Measurements from ENCODE around the gene SMLR1.

The SMLR1 gene

DNA sequence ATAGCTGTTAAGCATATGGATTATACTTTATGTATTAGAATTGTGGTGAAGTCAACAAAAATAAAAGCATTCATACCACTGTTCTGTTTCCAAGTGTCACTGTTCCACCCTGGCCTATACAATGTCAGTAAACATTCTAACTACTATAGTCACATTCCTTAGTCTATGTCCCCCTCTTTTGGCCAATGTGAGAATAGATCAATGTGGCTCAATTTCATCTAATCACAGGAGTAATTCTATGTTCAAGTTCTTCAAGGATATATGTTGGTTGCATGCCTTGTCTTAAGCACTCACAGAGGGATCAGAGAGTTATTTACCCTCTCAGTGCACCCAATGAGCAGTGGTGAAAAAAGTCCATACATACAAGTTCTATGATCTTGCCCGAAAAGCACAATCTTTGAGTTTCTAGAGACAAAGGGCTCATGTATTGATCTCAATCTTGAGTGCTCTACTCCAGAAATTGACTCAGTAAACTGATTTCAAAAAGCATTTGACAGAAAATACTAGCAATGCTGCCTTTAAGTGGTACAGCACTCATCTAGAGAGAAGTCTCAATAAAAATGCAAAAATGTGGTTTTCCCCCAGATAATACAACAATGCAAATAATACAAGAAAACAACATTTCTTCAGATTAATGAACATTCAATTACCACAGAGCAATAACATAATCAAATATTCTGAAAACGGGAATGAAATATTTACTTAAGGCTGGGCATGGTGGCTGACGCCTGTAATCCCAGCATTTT is 16.5 kb downstream of the SMLR1 start:
- TF ChIP-seq, protein P1, sequence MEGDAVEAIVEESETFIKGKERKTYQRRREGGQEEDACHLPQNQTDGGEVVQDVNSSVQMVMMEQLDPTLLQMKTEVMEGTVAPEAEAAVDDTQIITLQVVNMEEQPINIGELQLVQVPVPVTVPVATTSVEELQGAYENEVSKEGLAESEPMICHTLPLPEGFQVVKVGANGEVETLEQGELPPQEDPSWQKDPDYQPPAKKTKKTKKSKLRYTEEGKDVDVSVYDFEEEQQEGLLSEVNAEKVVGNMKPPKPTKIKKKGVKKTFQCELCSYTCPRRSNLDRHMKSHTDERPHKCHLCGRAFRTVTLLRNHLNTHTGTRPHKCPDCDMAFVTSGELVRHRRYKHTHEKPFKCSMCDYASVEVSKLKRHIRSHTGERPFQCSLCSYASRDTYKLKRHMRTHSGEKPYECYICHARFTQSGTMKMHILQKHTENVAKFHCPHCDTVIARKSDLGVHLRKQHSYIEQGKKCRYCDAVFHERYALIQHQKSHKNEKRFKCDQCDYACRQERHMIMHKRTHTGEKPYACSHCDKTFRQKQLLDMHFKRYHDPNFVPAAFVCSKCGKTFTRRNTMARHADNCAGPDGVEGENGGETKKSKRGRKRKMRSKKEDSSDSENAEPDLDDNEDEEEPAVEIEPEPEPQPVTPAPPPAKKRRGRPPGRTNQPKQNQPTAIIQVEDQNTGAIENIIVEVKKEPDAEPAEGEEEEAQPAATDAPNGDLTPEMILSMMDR (conservative IDR thresholded peaks at IDR 0.05) = peak; percentile 73
- no peak for TF ChIP-seq ZFX (IDR thresholded peaks at IDR 0.05)
- H3K27ac ChIP-seq = no peak overlapping the region

DNA sequence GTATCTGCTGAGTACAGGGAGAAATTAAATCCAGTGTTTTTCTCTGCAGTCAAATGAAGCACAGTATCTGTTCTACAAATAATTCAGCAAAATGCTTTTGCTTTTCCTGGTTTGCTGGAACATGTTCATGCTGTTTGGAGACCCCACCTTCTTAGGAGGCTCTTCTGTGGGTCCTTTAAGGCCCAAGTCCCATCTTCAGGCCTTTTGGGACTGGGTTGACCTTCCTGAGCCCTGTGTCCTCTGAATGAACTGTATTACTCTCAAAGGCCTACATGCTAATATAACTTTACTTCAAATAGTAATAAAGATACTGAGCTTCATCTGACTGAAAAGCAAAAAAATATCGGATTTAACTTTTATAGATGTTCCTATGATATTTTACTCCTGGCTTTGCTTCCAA is 19.3 kb downstream of the SMLR1 start:
- TF ChIP-seq, protein P1 (conservative IDR thresholded peaks at IDR 0.05) = no peak
- TF ChIP-seq ZFX (IDR thresholded peaks at IDR 0.05) = no peak
- H3K27ac ChIP-seq = no peak overlapping the region

DNA sequence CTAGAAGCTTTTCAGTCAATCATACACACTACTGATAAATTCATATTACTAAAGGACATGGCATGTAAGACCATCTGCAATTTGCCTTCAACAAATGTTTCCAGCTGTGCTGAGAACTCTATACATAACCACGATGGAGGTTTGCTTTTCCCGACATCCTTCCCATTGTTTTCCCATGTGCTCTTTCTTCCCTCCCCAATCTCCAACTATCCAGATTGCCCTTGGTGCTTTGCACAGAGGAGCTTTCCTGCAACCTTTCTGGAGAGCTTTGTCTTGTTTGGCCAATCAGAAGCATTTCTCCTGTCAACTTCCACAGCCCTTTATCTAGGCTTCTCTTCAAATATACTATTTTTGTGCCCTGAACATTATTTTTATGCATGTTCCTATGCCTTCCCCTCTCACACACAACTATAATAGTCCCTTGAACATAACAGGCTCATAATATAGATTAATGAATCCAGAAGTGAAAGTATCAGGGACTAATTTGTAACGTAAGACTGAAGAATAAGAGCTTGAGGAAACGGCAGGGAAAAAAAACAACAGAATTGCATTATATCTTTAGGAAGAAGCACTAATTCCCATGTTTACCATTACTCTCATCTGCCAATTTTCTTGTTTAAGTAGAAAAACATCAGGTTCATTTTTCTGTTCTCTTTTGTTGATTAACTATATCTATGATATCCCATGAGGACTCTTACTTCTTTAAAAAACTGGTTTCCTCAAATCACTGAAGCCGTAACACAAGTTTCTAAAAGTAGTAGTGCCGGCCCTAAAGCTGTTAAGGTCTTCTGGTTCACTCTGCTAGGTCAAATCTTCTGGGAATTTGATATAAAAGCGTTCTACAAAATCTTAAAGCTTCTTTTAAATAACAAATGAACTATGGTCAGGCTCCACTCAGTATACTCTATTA is 20.1 kb downstream of the SMLR1 start:
- no peak for TF ChIP-seq ZFX (IDR thresholded peaks at IDR 0.05)
- TF ChIP-seq, protein P1 (conservative IDR thresholded peaks at IDR 0.05) = no peak
- H3K27ac ChIP-seq = no peak overlapping the region

DNA sequence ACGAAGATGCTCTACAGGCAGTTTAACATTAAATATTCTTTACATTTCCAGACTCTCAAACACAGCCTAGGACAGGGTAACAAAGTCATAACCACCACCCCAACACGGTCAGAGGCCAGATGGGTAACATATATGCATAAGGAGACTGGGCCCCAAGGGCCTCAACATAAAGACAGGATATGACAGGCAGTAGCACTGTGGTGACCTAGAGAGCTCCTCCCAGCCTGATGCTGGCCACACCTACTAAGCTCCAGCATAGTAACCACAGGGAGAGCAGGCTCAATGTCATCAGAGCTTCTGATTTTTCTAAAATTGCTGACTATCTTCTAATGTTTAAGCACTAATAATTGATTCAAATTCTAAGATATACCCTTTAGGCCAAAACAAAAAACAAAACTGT is 21.7 kb downstream of the SMLR1 start:
- TF ChIP-seq ZFX (IDR thresholded peaks at IDR 0.05) = no peak
- TF ChIP-seq, protein P1 (conservative IDR thresholded peaks at IDR 0.05) = no peak
- H3K27ac ChIP-seq = no peak overlapping the region

DNA sequence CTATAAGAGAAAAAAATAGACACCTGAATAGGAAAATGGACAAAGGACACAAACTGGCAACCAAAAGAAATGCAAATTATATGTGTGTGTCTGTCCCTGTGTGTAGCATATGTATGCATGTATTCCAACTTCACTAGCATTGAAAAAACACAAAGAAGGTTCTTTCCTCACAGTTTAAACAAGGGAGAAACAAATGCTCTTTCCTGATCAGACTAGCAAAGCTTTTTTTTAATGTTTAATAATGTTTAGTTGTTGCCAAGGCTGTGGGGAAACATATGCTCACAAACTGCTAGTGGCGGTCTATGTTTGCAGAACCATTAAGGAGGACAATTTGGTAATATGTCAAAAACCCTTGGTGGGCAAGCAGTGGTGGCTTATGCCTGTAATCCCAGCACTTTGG is 22.4 kb downstream of the SMLR1 start:
- H3K27ac ChIP-seq = no peak overlapping the region
- TF ChIP-seq, protein P1 (conservative IDR thresholded peaks at IDR 0.05) = no peak
- no peak for TF ChIP-seq ZFX (IDR thresholded peaks at IDR 0.05)

DNA sequence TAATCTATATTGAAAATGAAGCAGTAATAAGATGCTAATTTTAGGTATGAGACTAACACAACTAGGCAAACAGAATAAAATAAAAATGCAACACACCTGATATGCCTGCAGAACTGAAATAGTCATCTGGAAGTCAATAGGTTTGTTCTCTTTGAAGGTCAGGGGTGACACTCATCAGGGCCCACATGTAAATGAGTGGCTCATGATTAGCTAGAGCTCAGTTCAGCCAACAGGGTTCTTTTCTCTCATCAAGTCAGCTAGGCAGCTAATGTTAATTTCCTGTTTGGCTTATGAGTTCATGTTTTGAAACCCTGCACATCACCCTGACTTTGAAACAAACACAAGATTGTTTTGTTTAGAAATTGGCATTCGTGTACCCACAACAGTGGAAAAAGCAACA is 23.8 kb downstream of the SMLR1 start:
- H3K27ac ChIP-seq = no peak overlapping the region
- TF ChIP-seq ZFX (IDR thresholded peaks at IDR 0.05) = no peak
- TF ChIP-seq, protein P1 (conservative IDR thresholded peaks at IDR 0.05) = no peak

Data from C4-2B (cell line).